Activated naive CD8-positive, alpha-beta T cell (primary cell): Measurements from ENCODE around the gene MAP2K5.

ENCODE experiments used
- H3K27ac Mint-ChIP-seq: one replicate; pipeline ENCODE4 v1.8.0; 2021; ENCODE audit warnings: mixed read lengths
- H3K27me3 Mint-ChIP-seq: one replicate; pipeline ENCODE4 v1.8.0; 2021; ENCODE audit warnings: mixed read lengths
- H3K36me3 Mint-ChIP-seq: one replicate; pipeline ENCODE4 v1.8.0; 2021; ENCODE audit warnings: mixed read lengths
- H3K4me1 Mint-ChIP-seq: one replicate; pipeline ENCODE4 v1.8.0; 2021; ENCODE audit warnings: low read depth, mixed read lengths
- H3K4me3 Mint-ChIP-seq: one replicate; pipeline ENCODE4 v1.8.0; 2021; ENCODE audit warnings: mild to moderate bottlenecking, mixed read lengths
- H3K9me3 Mint-ChIP-seq: one replicate; pipeline ENCODE4 v1.8.0; 2021; ENCODE audit warnings: low read depth, mixed read lengths

The MAP2K5 gene

GRCh38 chr15:67512933-67513714 lies 29.4 kb upstream of the MAP2K5 start:
- Mint-ChIP-seq H3K4me3 (no peak overlapping the region), H3K27me3 (no peaks in the 10 kb centered on the region), H3K4me1 (no peaks in the 10 kb centered on the region), H3K36me3 (peaks cover 19% of the 10 kb centered on the region), H3K27ac (no peak overlapping the region), H3K9me3 (no peaks in the 10 kb centered on the region)

DNA sequence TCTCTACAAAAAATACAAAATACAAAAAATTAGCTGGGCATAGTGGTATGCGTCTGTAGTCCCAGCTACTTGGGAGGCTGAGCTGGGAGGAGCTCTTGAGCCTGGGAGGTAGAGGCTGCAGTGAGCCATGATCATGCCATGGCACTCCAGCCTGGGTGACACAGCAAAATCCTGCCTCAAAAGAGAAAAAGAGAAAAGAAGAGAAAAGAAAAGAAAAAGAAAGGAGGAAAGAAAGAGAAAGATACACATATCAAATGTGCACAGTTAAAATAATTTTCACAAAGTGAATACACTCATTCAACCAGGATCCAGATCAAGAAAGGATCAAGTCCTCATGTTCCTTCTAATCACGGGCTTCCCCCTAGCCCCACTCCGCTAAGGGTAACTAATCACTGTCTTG lies 27.4 kb upstream of the MAP2K5 start:
- Mint-ChIP-seq H3K4me1 (no peaks in the 10 kb centered on the region), H3K27me3 (no peaks in the 10 kb centered on the region), H3K36me3 (peaks cover 15% of the 10 kb centered on the region), H3K9me3 (no peaks in the 10 kb centered on the region), H3K27ac (no peak overlapping the region), H3K4me3 (no peak overlapping the region)

- H3K27ac Mint-ChIP-seq: no peak overlapping the region
- H3K4me1 Mint-ChIP-seq: no peaks in the 10 kb centered on the region
- no peaks in the 10 kb centered on the region for H3K27me3 Mint-ChIP-seq
- H3K36me3 Mint-ChIP-seq: peaks cover 15% of the 10 kb centered on the region
- H3K4me3 Mint-ChIP-seq: no peak overlapping the region
- H3K9me3 Mint-ChIP-seq: no peaks in the 10 kb centered on the region
Measured at GRCh38 chr15:67515557-67515956, 26.9 kb upstream of the MAP2K5 start.

- no peaks in the 10 kb centered on the region for H3K27me3 Mint-ChIP-seq
- no peaks in the 10 kb centered on the region for H3K9me3 Mint-ChIP-seq
- H3K36me3 Mint-ChIP-seq: peaks cover 2% of the 10 kb centered on the region
- peak overlapping the region; percentile 89 for H3K27ac Mint-ChIP-seq
- H3K4me1 Mint-ChIP-seq: peaks cover 24% of the 10 kb centered on the region
- H3K4me3 Mint-ChIP-seq: peak overlapping the region; percentile 89
Measured at GRCh38 chr15:67520321-67521028, 22.0 kb upstream of the MAP2K5 start.

DNA sequence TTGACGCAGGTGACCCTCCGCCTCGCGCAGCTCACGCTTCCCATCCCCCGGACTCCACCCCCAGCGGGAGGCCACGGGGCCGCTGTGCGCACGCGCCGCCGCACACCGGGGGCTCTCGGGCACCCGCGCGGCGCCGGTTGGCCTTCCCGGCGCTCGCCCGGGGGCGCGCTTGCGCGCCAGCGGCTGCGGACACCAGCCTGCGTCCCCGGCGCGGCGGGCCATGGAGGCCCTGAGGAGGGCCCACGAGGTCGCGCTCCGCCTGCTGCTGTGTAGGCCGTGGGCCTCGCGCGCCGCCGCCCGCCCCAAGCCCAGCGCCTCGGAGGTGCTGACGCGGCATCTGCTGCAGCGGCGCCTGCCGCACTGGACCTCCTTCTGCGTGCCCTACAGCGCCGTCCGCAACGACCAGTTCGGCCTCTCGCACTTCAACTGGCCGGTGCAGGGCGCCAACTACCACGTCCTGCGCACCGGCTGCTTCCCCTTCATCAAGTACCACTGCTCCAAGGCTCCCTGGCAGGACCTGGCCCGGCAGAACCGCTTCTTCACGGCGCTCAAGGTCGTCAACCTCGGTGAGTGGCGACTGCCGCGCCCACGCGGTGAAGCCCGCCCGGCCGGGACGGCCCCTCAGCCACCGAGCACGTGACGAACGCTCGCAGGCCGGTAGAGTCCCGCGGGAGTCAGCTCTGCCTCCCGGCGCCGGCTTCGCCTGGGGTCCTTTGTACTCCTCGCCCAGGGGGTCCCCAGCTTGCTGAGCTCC lies 21.3 kb upstream of the MAP2K5 start, which contains the start of gene C15orf61:
Gene C15orf61, plus strand, starts transcription at position 103 of the 754 bp plus-strand sequence. Its CDS starts 118 bp downstream, at position 221.
- H3K4me3 Mint-ChIP-seq: peak within 1 kb of the TSS; percentile 95
- H3K27me3 Mint-ChIP-seq: no peaks in the 10 kb centered on the region
- H3K27ac Mint-ChIP-seq: peak within 1 kb of the TSS; percentile 97
- peaks cover 2% of the 10 kb centered on the region for H3K36me3 Mint-ChIP-seq
- H3K4me1 Mint-ChIP-seq: peaks cover 24% of the 10 kb centered on the region
- no peaks in the 10 kb centered on the region for H3K9me3 Mint-ChIP-seq

DNA sequence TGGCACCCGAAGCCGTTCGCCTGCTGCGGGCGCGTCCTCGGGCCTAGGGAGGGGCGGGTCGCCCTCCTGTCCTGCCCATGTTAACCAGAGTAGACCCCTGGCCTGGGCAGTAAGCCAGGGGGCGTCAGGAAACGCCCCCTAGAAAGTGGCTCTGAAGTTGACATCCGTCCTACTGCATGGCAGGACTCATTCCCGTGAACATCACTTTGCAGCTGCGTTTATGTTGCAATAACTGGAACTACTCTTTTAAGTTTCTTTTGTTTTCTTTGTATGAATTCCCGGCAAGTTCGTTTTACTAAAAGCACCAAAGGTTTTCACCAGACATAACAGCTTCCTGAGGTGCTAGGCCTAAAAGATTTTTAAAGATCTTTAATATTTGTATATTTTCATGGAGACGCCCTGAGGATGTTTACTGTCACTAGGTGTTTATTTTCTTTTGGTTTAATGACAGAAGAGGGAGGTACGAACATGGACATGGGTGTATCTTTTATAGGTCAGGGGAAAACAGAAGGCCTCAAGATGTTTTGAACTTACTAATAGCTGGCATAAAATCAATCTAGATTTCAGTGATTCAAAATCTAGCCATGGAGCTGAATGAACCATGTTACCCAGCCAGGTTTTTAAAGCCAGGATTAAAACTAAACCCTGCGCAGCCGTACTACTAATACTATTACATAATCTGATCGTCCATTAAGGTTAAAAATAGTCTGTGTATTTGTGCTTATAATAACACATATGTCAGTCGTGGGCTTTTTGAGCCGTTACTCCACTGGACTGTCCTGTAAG lies 20.5 kb upstream of the MAP2K5 start:
- Mint-ChIP-seq H3K27me3 (no peaks in the 10 kb centered on the region), H3K9me3 (no peaks in the 10 kb centered on the region), H3K4me1 (peaks cover 24% of the 10 kb centered on the region)

DNA sequence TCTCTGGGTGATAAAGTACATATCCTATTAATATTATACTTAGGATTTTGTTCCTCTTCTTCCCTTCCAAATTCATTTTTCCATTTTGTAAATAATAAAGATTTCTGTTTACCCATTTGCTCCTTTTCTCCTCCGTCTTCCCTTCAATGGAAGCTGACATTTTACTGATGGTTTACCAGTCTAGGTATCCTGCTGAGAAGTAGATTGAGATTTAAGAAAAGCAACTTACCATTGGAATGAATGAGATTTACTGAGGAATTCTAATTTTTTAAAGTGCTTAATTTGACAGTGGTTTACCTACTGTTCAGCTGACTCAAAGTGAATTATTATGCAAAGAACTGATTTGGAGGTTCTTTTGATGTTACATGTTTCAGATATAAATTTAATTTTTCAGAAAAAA lies 19.2 kb upstream of the MAP2K5 start:
- Mint-ChIP-seq H3K36me3 (no peaks in the 10 kb centered on the region), H3K27me3 (no peaks in the 10 kb centered on the region), H3K4me3 (peak overlapping the region; percentile 95), H3K4me1 (peaks cover 24% of the 10 kb centered on the region), H3K9me3 (no peaks in the 10 kb centered on the region), H3K27ac (no peak overlapping the region)

More for the DNA sequence above, 20.5 kb upstream of the MAP2K5 start:
- H3K4me3 Mint-ChIP-seq: peak overlapping the region; percentile 95
- peak overlapping the region; percentile 97 for H3K27ac Mint-ChIP-seq
- H3K36me3 Mint-ChIP-seq: peaks cover 2% of the 10 kb centered on the region

DNA sequence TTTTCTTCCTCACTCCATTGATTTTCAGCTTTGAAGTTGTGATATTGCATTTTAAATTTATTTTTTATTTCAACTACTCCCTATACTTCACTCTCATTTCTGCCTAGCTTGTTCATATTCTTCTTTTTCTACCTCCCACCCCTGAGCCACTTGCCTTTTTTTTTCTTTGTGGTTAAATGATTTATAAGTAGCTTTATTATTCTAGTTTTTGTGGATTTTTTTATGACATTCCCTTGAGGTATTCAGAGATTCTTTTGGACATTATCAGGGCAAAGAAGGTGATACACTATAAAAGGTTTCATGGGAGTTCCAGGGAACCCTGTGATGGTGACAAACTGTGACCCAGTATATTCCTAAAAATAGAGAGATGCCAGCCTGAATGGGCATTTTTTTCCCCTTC lies 18.3 kb upstream of the MAP2K5 start:
- Mint-ChIP-seq H3K9me3 (no peaks in the 10 kb centered on the region), H3K27ac (peak overlapping the region; percentile 47), H3K4me3 (peak overlapping the region; percentile 15), H3K27me3 (no peaks in the 10 kb centered on the region), H3K4me1 (peaks cover 24% of the 10 kb centered on the region), H3K36me3 (no peaks in the 10 kb centered on the region)

DNA sequence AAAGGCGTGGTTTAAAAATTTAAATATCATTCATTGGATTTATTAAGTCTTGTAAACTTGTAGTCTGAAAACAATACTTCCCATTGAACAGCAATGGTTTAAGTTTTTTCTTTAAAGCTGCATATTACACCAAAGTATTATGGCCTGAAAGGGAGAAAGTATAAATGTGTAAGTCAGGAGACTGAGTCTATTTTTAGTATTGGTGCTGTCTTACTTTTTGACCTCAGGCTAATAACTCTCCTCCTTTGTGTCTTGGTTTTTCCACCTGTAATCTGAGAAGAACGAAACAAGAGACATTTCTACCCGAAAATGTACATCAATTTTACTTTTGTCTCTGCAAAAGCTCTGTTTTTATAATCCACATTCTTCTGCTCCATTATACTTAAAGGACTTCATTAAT lies 14.0 kb upstream of the MAP2K5 start:
- H3K27ac Mint-ChIP-seq: no peak overlapping the region
- H3K4me3 Mint-ChIP-seq: no peak overlapping the region
- peaks cover 5% of the 10 kb centered on the region for H3K36me3 Mint-ChIP-seq
- H3K4me1 Mint-ChIP-seq: peaks cover 14% of the 10 kb centered on the region
- no peaks in the 10 kb centered on the region for H3K27me3 Mint-ChIP-seq
- no peaks in the 10 kb centered on the region for H3K9me3 Mint-ChIP-seq

- no peak overlapping the region for H3K27ac Mint-ChIP-seq
- no peaks in the 10 kb centered on the region for H3K27me3 Mint-ChIP-seq
- H3K9me3 Mint-ChIP-seq: no peaks in the 10 kb centered on the region
- H3K36me3 Mint-ChIP-seq: peaks cover 5% of the 10 kb centered on the region
- H3K4me1 Mint-ChIP-seq: peaks cover 8% of the 10 kb centered on the region
- H3K4me3 Mint-ChIP-seq: no peak overlapping the region
Measured at GRCh38 chr15:67531379-67531914, 11.1 kb upstream of the MAP2K5 start.

- peaks cover 8% of the 10 kb centered on the region for H3K4me1 Mint-ChIP-seq
- H3K27ac Mint-ChIP-seq: no peak overlapping the region
- no peaks in the 10 kb centered on the region for H3K27me3 Mint-ChIP-seq
- no peak overlapping the region for H3K4me3 Mint-ChIP-seq
- H3K9me3 Mint-ChIP-seq: no peaks in the 10 kb centered on the region
- H3K36me3 Mint-ChIP-seq: peaks cover 5% of the 10 kb centered on the region
Measured at GRCh38 chr15:67533873-67534272, 8.6 kb upstream of the MAP2K5 start.

GRCh38 chr15:67534360-67534759 lies 8.1 kb upstream of the MAP2K5 start:
- H3K4me1 Mint-ChIP-seq: peaks cover 9% of the 10 kb centered on the region
- H3K27ac Mint-ChIP-seq: no peak overlapping the region
- H3K27me3 Mint-ChIP-seq: no peaks in the 10 kb centered on the region
- H3K4me3 Mint-ChIP-seq: no peak overlapping the region
- no peaks in the 10 kb centered on the region for H3K9me3 Mint-ChIP-seq
- peaks cover 5% of the 10 kb centered on the region for H3K36me3 Mint-ChIP-seq

DNA sequence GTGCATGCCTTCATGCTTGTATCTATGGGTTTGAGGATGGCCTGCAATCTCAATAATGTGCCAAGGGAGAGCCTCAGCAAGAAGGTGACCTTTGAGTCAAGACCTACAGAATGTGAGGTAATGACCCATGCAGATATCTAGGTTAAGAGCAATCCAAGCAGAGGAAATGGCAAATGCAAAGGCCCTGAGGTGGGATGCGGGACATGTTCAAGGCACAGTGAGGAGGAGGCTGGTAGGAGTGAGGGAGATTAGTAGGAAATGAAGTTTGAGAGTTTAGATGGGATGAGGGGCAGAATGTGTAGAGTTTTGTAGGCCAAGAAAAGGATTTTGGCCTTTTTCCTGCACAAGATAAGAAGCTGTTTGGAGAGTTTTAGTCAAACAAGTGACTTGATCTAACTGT lies 4.7 kb upstream of the MAP2K5 start:
- Mint-ChIP-seq H3K27me3 (no peaks in the 10 kb centered on the region), H3K4me3 (no peak overlapping the region), H3K27ac (no peak overlapping the region), H3K4me1 (peaks cover 17% of the 10 kb centered on the region), H3K36me3 (no peaks in the 10 kb centered on the region), H3K9me3 (no peaks in the 10 kb centered on the region)

DNA sequence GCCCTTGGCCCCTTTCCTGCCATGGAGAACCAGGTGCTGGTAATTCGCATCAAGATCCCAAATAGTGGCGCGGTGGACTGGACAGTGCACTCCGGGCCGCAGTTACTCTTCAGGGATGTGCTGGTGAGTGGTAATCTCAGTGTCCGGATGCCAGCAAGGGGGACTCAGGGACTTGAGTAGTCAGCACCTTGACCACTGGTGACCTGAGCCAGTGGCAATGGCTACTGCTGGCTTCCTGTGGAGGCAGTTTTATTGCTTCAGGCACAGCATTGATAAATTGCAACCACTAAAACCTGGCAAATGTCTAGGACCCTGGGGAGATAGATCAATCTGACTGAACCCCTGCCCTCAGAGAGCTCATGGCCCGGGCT lies 830 bp downstream of the MAP2K5 start:
- peak overlapping the region; percentile 86 for H3K27ac Mint-ChIP-seq
- no peaks in the 10 kb centered on the region for H3K36me3 Mint-ChIP-seq
- H3K4me3 Mint-ChIP-seq: peak overlapping the region; percentile 94
- peaks cover 53% of the 10 kb centered on the region for H3K4me1 Mint-ChIP-seq
- no peaks in the 10 kb centered on the region for H3K9me3 Mint-ChIP-seq
- no peaks in the 10 kb centered on the region for H3K27me3 Mint-ChIP-seq
